HCT116 (cell line): Measurements from ENCODE around the gene CDH2. TPM values are rescaled to one million over a fixed set of nuclear protein-coding genes. Genes with fewer than 3 reads are reported as not detected.

Experiments used
- ATAC-seq: fragments of 200-7000 bp; cut with Tn5 transposase; 2 replicates; pipeline ENCODE4 v1.9.1; 2020; ENCODE audit warnings: mild to moderate bottlenecking, moderate library complexity
- BruUV-seq: library from RNA; stranded (reverse); fragments of 400-500 nt; replicated peaks from 2 replicates; lab custom pipeline; 2021; lab: Mats Ljungman, UMichigan
- CTCF ChIA-PET: fragments of 300-600 bp; sonication (Branson Sonifier 250); formaldehyde crosslinking; loops from one replicate; lab custom pipeline; 2021; ENCODE audit warnings: antibody characterized with exemption; lab: Charles Lee
- POLR2A ChIA-PET: fragments of 300-600, 350-600 bp; sonication (Branson Sonifier 250); formaldehyde crosslinking; loops from one replicate; lab custom pipeline; 2021; ENCODE audit warnings: antibody characterized with exemption; lab: Charles Lee
- RAD21 ChIA-PET, 2 experiments: fragments of 300-600 bp; sonication (Branson Sonifier 250); formaldehyde crosslinking; loops; one replicate each; lab custom pipeline; 2023; ENCODE audit warnings: low total read pairs in 2 of 2; ENCODE audit not compliant: uncharacterized antibody in 2 of 2, unreplicated experiment in 2 of 2, low non-redundant PET in 1 of 2; lab: Charles Lee
- DNase-seq: peaks from one replicate; pipeline ENCODE4 v3.0.0-alpha.2; 2010; ENCODE audit warnings: low read depth, low spot score
- H2AFZ ChIP-seq: fragments of 200-600 bp; shearing (Covaris generic), sonication (generic); 2 replicates; pipeline ENCODE4 v1.6.1; 2017; ENCODE audit warnings: low read depth, mixed run types, mixed read lengths, antibody characterized with exemption, low read length; ENCODE audit not compliant: poor library complexity, severe bottlenecking
- H3K27ac ChIP-seq: 2 replicates; pipeline ENCODE4 v1.5.1; 2012; ENCODE audit warnings: low read depth, low read length
- H3K27me3 ChIP-seq: fragments of 200-600 bp; sonication (generic); 2 replicates; pipeline ENCODE4 v1.6.1; 2016; ENCODE audit warnings: mixed run types, low read length, mixed read lengths; ENCODE audit not compliant: insufficient read depth
- H3K36me3 ChIP-seq, 2 experiments: fragments of 200-500 bp in 1 of 2; fragments of 200-600 bp in 1 of 2; sonication (Bioruptor generic) in 1 of 2; sonication (generic) in 1 of 2; 2 replicates each; pipeline versions ENCODE4 v1.5.1 to v1.6.1; 2014 to 2016; ENCODE audit warnings: low read length in 2 of 2, inconsistent platforms in 1 of 2, mixed read lengths in 1 of 2, mixed run types in 1 of 2; ENCODE audit not compliant: insufficient read depth in 2 of 2, control insufficient read depth in 1 of 2
- H3K4me1 ChIP-seq, 2 experiments: fragments of 200-600 bp in 1 of 2; sonication (generic) in 1 of 2; 2 replicates each; pipeline versions ENCODE4 v1.5.1 to v1.6.1; 2012 to 2017; ENCODE audit warnings: low read length in 2 of 2, inconsistent platforms in 1 of 2, mild to moderate bottlenecking in 1 of 2, mixed read lengths in 1 of 2, mixed run types in 1 of 2, moderate library complexity in 1 of 2; ENCODE audit not compliant: insufficient read depth in 2 of 2, control insufficient read depth in 1 of 2
- H3K4me2 ChIP-seq: fragments of 200-600 bp; sonication (generic); 2 replicates; pipeline ENCODE4 v1.6.1; 2017; ENCODE audit warnings: mixed run types, low read length, mixed read lengths
- H3K4me3 ChIP-seq, 2 experiments: fragments of 200-600 bp in 1 of 2; sonication (generic) in 1 of 2; replicated peaks in 1 of 2; 2 replicates each; pipeline ENCODE4 v1.5.1; 2011 to 2016; ENCODE audit warnings: low read length in 2 of 2, control low read depth in 1 of 2, low read depth in 1 of 2, mild to moderate bottlenecking in 1 of 2, mixed read lengths in 1 of 2, mixed run types in 1 of 2
- H3K79me2 ChIP-seq: fragments of 200-600 bp; sonication (generic); 2 replicates; pipeline ENCODE4 v1.6.1; 2017; ENCODE audit warnings: mild to moderate bottlenecking, mixed run types, low read length, moderate library complexity, mixed read lengths; ENCODE audit not compliant: insufficient read depth
- H3K9ac ChIP-seq: fragments of 200-600 bp; sonication (generic); 2 replicates; pipeline ENCODE4 v1.6.1; 2016; ENCODE audit warnings: low read length, mixed read lengths
- H3K9me2 ChIP-seq: fragments of 200-600 bp; sonication (generic), shearing (Covaris generic); 2 replicates; pipeline ENCODE4 v1.6.1; 2017; ENCODE audit warnings: mixed run types, mild to moderate bottlenecking, moderate library complexity; ENCODE audit not compliant: insufficient read depth
- H3K9me3 ChIP-seq, 2 experiments: fragments of 200-500 bp in 1 of 2; fragments of 200-600 bp in 1 of 2; sonication (Bioruptor generic) in 1 of 2; sonication (generic) in 1 of 2; 2 replicates each; pipeline ENCODE4 v1.6.1; 2014 to 2017; ENCODE audit warnings: low read length in 2 of 2, mixed read lengths in 2 of 2, inconsistent platforms in 1 of 2, low read depth in 1 of 2, mild to moderate bottlenecking in 1 of 2, mixed run types in 1 of 2, moderate library complexity in 1 of 2; ENCODE audit not compliant: control insufficient read depth in 1 of 2, insufficient read depth in 1 of 2
- H4K20me1 ChIP-seq: fragments of 200-600 bp; sonication (generic), shearing (Covaris generic); 2 replicates; pipeline ENCODE4 v1.6.1; 2017; ENCODE audit warnings: mixed run types, mild to moderate bottlenecking, moderate library complexity; ENCODE audit not compliant: insufficient read depth
- CBX3 ChIP-seq: IDR thresholded peaks from 2 replicates; pipeline ENCODE4 v1.6.1; 2012; ENCODE audit warnings: low read depth
- EGR1 ChIP-seq: IDR thresholded peaks from 2 replicates; pipeline ENCODE4 v1.6.1; 2012; ENCODE audit warnings: low read depth
- ELF1 ChIP-seq: IDR thresholded peaks from 2 replicates; pipeline ENCODE4 v1.6.1; 2012; ENCODE audit warnings: low read depth, borderline replicate concordance
- EZH2 ChIP-seq: fragments of 200-600 bp; sonication (generic); IDR thresholded peaks from 2 replicates; pipeline ENCODE4 v1.6.1; 2017; ENCODE audit warnings: antibody characterized with exemption, mixed run types
- EZH2phosphoT487 ChIP-seq: fragments of 200-600 bp; IDR thresholded peaks from 2 replicates; pipeline ENCODE4 v1.6.1; 2018; ENCODE audit warnings: antibody characterized with exemption, borderline replicate concordance
- FOSL1 ChIP-seq: IDR thresholded peaks from 2 replicates; pipeline ENCODE4 v1.6.1; 2012; ENCODE audit warnings: low read depth
- JUND ChIP-seq: IDR thresholded peaks from 2 replicates; pipeline ENCODE4 v1.6.1; 2012
- POLR2A ChIP-seq: IDR thresholded peaks from 2 replicates; pipeline ENCODE4 v1.7.0; 2011; ENCODE audit warnings: borderline replicate concordance; ENCODE audit not compliant: insufficient read depth, insufficient read length; ENCODE audit errors: extremely low read depth
- SIN3A ChIP-seq: IDR thresholded peaks from 2 replicates; pipeline ENCODE4 v1.6.1; 2012; ENCODE audit warnings: low read depth
- SP1 ChIP-seq: IDR thresholded peaks from 2 replicates; pipeline ENCODE4 v1.6.1; 2012; ENCODE audit warnings: low read depth
- TCF7L2 ChIP-seq: IDR thresholded peaks from 2 replicates; pipeline ENCODE4 v1.7.0; 2011; ENCODE audit warnings: borderline replicate concordance, inconsistent platforms; ENCODE audit not compliant: insufficient read depth, insufficient read length; ENCODE audit errors: extremely low read depth
- ZFX ChIP-seq: fragments of 450-650 bp; IDR thresholded peaks from 2 replicates; pipeline ENCODE4 v1.6.1; 2017
- intact Hi-C: fragments of 100-400 bp; cut with micrococcal nuclease; formaldehyde crosslinking; loops from 2 replicates; pipeline ENCODE4 v1.10.0; 2022
- total RNA-seq: library from RNA; stranded (reverse); gene quantifications from one replicate; pipeline ENCODE4 v1.2.1, GENCODE V29; 2021; ENCODE audit not compliant: unreplicated experiment
- TF ChIP-seq, protein P1 (sequence below): IDR thresholded peaks from 2 replicates; pipeline ENCODE4 v1.6.1; 2012
- TF ChIP-seq, protein P2 (sequence below), 3 experiments: fragments of 200-600 bp in 1 of 3; sonication (generic) in 1 of 3; IDR thresholded peaks in 2 of 3; conservative IDR thresholded peaks in 1 of 3; 2 replicates each; pipeline ENCODE4 v1.5.1; 2012 to 2017; ENCODE audit warnings: low read depth in 2 of 3, low read length in 2 of 3, antibody characterized with exemption in 1 of 3, borderline replicate concordance in 1 of 3, control low read depth in 1 of 3, mild to moderate bottlenecking in 1 of 3, mixed read lengths in 1 of 3, mixed run types in 1 of 3, moderate library complexity in 1 of 3; ENCODE audit not compliant: insufficient read depth in 1 of 3
- TF ChIP-seq, protein P3 (sequence below): IDR thresholded peaks from 2 replicates; pipeline ENCODE4 v1.6.1; 2012; ENCODE audit warnings: low read depth
- TF ChIP-seq, protein P4 (sequence below): IDR thresholded peaks from 2 replicates; pipeline ENCODE4 v1.6.1; 2011; ENCODE audit warnings: mild to moderate bottlenecking, low read length, moderate library complexity; ENCODE audit not compliant: insufficient replicate concordance; ENCODE audit errors: extremely low read depth
- TF ChIP-seq, protein P5 (sequence below): IDR thresholded peaks from 2 replicates; pipeline ENCODE4 v1.6.1; 2012

The CDH2 gene
- total RNA-seq, 1 experiment from 2014 or later = 0.15 TPM

DNA sequence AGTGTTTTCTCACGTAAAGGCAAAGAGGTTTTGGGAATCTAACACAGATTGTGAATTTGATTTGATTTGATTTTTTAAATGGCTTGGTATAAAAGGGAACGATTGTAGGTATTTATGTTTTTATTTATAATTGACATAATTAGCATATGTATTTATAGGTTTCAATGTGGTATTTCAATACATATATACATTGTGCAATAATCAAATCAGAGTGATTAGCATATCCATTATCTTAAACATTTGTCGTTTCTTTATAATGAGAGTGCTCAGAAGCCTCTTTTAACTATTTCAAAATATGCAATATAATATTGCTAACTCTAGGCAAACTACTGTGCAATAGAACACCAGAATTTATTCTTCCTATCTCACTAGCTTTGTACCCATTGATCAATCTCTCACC lies 35.1 kb upstream of the CDH2 start:
- no TSS peak for BruUV-seq
- ChIA-PET POLR2A (no interaction called here), RAD21 (no interaction called here), CTCF (no interaction called here)
- no peak overlapping the region for H3K4me3 ChIP-seq
- DNase-seq (no peak), ATAC-seq (no peak)
- no peak overlapping the region for H2AFZ ChIP-seq
- intact Hi-C loops = no loop called here
- H3K9me3 ChIP-seq = 0 out of 4 replicates have a peak, but pooled peaks cover 0 to 2% of the 10 kb centered on the region in 2 experiments
- no peak for TF ChIP-seq EZH2
- TF ChIP-seq FOSL1 = no peak
- TF ChIP-seq, protein P1, sequence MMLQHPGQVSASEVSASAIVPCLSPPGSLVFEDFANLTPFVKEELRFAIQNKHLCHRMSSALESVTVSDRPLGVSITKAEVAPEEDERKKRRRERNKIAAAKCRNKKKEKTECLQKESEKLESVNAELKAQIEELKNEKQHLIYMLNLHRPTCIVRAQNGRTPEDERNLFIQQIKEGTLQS = no peak
- TF ChIP-seq, protein P2, sequence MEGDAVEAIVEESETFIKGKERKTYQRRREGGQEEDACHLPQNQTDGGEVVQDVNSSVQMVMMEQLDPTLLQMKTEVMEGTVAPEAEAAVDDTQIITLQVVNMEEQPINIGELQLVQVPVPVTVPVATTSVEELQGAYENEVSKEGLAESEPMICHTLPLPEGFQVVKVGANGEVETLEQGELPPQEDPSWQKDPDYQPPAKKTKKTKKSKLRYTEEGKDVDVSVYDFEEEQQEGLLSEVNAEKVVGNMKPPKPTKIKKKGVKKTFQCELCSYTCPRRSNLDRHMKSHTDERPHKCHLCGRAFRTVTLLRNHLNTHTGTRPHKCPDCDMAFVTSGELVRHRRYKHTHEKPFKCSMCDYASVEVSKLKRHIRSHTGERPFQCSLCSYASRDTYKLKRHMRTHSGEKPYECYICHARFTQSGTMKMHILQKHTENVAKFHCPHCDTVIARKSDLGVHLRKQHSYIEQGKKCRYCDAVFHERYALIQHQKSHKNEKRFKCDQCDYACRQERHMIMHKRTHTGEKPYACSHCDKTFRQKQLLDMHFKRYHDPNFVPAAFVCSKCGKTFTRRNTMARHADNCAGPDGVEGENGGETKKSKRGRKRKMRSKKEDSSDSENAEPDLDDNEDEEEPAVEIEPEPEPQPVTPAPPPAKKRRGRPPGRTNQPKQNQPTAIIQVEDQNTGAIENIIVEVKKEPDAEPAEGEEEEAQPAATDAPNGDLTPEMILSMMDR (IDR thresholded peaks at IDR 0.05 in 2 of 3, conservative IDR thresholded peaks at IDR 0.05 in 1 of 3; ENCODE audit: borderline replicate concordance in 1 of 3, insufficient read depth in 1 of 3, low read depth in 2 of 3, low read length in 2 of 3) = no peak
- TF ChIP-seq, protein P3, sequence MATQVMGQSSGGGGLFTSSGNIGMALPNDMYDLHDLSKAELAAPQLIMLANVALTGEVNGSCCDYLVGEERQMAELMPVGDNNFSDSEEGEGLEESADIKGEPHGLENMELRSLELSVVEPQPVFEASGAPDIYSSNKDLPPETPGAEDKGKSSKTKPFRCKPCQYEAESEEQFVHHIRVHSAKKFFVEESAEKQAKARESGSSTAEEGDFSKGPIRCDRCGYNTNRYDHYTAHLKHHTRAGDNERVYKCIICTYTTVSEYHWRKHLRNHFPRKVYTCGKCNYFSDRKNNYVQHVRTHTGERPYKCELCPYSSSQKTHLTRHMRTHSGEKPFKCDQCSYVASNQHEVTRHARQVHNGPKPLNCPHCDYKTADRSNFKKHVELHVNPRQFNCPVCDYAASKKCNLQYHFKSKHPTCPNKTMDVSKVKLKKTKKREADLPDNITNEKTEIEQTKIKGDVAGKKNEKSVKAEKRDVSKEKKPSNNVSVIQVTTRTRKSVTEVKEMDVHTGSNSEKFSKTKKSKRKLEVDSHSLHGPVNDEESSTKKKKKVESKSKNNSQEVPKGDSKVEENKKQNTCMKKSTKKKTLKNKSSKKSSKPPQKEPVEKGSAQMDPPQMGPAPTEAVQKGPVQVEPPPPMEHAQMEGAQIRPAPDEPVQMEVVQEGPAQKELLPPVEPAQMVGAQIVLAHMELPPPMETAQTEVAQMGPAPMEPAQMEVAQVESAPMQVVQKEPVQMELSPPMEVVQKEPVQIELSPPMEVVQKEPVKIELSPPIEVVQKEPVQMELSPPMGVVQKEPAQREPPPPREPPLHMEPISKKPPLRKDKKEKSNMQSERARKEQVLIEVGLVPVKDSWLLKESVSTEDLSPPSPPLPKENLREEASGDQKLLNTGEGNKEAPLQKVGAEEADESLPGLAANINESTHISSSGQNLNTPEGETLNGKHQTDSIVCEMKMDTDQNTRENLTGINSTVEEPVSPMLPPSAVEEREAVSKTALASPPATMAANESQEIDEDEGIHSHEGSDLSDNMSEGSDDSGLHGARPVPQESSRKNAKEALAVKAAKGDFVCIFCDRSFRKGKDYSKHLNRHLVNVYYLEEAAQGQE = no peak
- TF ChIP-seq, protein P4, sequence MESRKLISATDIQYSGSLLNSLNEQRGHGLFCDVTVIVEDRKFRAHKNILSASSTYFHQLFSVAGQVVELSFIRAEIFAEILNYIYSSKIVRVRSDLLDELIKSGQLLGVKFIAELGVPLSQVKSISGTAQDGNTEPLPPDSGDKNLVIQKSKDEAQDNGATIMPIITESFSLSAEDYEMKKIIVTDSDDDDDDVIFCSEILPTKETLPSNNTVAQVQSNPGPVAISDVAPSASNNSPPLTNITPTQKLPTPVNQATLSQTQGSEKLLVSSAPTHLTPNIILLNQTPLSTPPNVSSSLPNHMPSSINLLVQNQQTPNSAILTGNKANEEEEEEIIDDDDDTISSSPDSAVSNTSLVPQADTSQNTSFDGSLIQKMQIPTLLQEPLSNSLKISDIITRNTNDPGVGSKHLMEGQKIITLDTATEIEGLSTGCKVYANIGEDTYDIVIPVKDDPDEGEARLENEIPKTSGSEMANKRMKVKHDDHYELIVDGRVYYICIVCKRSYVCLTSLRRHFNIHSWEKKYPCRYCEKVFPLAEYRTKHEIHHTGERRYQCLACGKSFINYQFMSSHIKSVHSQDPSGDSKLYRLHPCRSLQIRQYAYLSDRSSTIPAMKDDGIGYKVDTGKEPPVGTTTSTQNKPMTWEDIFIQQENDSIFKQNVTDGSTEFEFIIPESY = no peak
- TF ChIP-seq EGR1 = no peak
- no peak for TF ChIP-seq SP1
- TF ChIP-seq, protein P5, sequence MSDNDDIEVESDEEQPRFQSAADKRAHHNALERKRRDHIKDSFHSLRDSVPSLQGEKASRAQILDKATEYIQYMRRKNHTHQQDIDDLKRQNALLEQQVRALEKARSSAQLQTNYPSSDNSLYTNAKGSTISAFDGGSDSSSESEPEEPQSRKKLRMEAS = no peak
- no peak for TF ChIP-seq JUND
- no peak for TF ChIP-seq ELF1
- TF ChIP-seq SIN3A = no peak
- no peak for TF ChIP-seq EZH2phosphoT487
- no peak for TF ChIP-seq CBX3
- no peak for TF ChIP-seq TCF7L2
- no peak for TF ChIP-seq ZFX
- no peak for TF ChIP-seq POLR2A
- no peak overlapping the region for H3K27ac ChIP-seq
- H3K27me3 ChIP-seq = no peaks in the 10 kb centered on the region
- no peak overlapping the region for H3K9ac ChIP-seq
- H3K36me3 ChIP-seq = no peaks in the 10 kb centered on the region
- H3K9me2 ChIP-seq = no peaks in the 10 kb centered on the region
- no peaks in the 10 kb centered on the region for H4K20me1 ChIP-seq
- no peaks in the 10 kb centered on the region for H3K4me1 ChIP-seq
- H3K4me2 ChIP-seq = no peak overlapping the region
- H3K79me2 ChIP-seq = no peaks in the 10 kb centered on the region
